ENCODE data around the gene ZCCHC24. TPM values are rescaled to one million over a fixed set of nuclear protein-coding genes. Genes with fewer than 3 reads are reported as not detected.

Gene ZCCHC24
- total RNA-seq, 2 experiments from 2014 or later: 2.4 to 3.1 TPM

GRCh38 chr10:79482741-79483140 is 37.3 kb upstream of the ZCCHC24 start:
- H3K4me1 Mint-ChIP-seq: no peaks in the 10 kb centered on the region
- no peaks in the 10 kb centered on the region for H3K9me3 Mint-ChIP-seq (ENCODE audit: low read depth)
- no peak for ATAC-seq
- peaks cover 15% of the 10 kb centered on the region for H3K27me3 Mint-ChIP-seq
- CTCF ChIA-PET: interaction anchor here (2.5 kb wide), 1 partner anchor 109 kb away, joined by 16 read pairs; no protein-coding TSS in a partner anchor
- no peak overlapping the region for H3K4me3 Mint-ChIP-seq
- no peaks in the 10 kb centered on the region for H3K36me3 Mint-ChIP-seq
- no peak overlapping the region for H3K27ac Mint-ChIP-seq
- no peak for DNase-seq

- CTCF ChIA-PET: interaction anchor here (2.5 kb wide), 1 partner anchor 108 kb away, joined by 16 read pairs; no protein-coding TSS in a partner anchor
- no peak overlapping the region for H3K27ac Mint-ChIP-seq
- H3K9me3 Mint-ChIP-seq (ENCODE audit: low read depth): no peaks in the 10 kb centered on the region
- no peaks in the 10 kb centered on the region for H3K4me1 Mint-ChIP-seq
- no peak overlapping the region for H3K4me3 Mint-ChIP-seq
- DNase-seq (no peak), ATAC-seq (no peak)
- no peaks in the 10 kb centered on the region for H3K36me3 Mint-ChIP-seq
- H3K27me3 Mint-ChIP-seq: peaks cover 19% of the 10 kb centered on the region
Observed at GRCh38 chr10:79482304-79482703, 36.9 kb upstream of the ZCCHC24 start.

- no peak overlapping the region for H3K27ac Mint-ChIP-seq
- ATAC-seq (no peak), DNase-seq (no peak)
- H3K27me3 Mint-ChIP-seq: peaks cover 40% of the 10 kb centered on the region
- H3K4me3 Mint-ChIP-seq: no peak overlapping the region
- CTCF ChIA-PET: interaction anchor here (1.8 kb wide), 1 partner anchor 12 kb away, joined by 10 read pairs; no protein-coding TSS in a partner anchor
- H3K9me3 Mint-ChIP-seq (ENCODE audit: low read depth): no peaks in the 10 kb centered on the region
- H3K36me3 Mint-ChIP-seq: no peaks in the 10 kb centered on the region
- H3K4me1 Mint-ChIP-seq: peaks cover 3% of the 10 kb centered on the region
Observed at GRCh38 chr10:79479283-79479909, 34.0 kb upstream of the ZCCHC24 start.

- peaks cover 53% of the 10 kb centered on the region for H3K27me3 Mint-ChIP-seq
- no peak for ATAC-seq
- no peaks in the 10 kb centered on the region for H3K36me3 Mint-ChIP-seq
- no peak overlapping the region for H3K27ac Mint-ChIP-seq
- DNase-seq: no peak
- no peaks in the 10 kb centered on the region for H3K9me3 Mint-ChIP-seq (ENCODE audit: low read depth)
- peaks cover 3% of the 10 kb centered on the region for H3K4me1 Mint-ChIP-seq
- no peak overlapping the region for H3K4me3 Mint-ChIP-seq
- CTCF ChIA-PET: interaction anchor here (1.2 to 1.8 kb wide), 4 partner anchors 10 to 103 kb away, joined by 3 to 5 read pairs (median 4); no protein-coding TSS in a partner anchor
Observed at GRCh38 chr10:79477456-79477855, 32.0 kb upstream of the ZCCHC24 start.

GRCh38 chr10:79476645-79477044 is 31.2 kb upstream of the ZCCHC24 start:
- DNase-seq (no peak), ATAC-seq (no peak)
- H3K4me3 Mint-ChIP-seq: no peak overlapping the region
- H3K36me3 Mint-ChIP-seq: no peaks in the 10 kb centered on the region
- peaks cover 3% of the 10 kb centered on the region for H3K4me1 Mint-ChIP-seq
- CTCF ChIA-PET: interaction anchor here (1.8 kb wide), 2 partner anchors 9 to 102 kb away, joined by 5 read pairs; no protein-coding TSS in a partner anchor
- H3K9me3 Mint-ChIP-seq (ENCODE audit: low read depth): no peaks in the 10 kb centered on the region
- H3K27me3 Mint-ChIP-seq: peaks cover 56% of the 10 kb centered on the region
- H3K27ac Mint-ChIP-seq: no peak overlapping the region

GRCh38 chr10:79475877-79476276 is 30.5 kb upstream of the ZCCHC24 start:
- DNase-seq (no peak), ATAC-seq (no peak)
- Mint-ChIP-seq H3K4me1 (peaks cover 3% of the 10 kb centered on the region), H3K9me3 (ENCODE audit: low read depth) (no peaks in the 10 kb centered on the region), H3K4me3 (no peak overlapping the region), H3K27me3 (peaks cover 61% of the 10 kb centered on the region), H3K36me3 (no peaks in the 10 kb centered on the region), H3K27ac (no peak overlapping the region)
- CTCF ChIA-PET: interaction anchor here (1.0 to 1.8 kb wide), 3 partner anchors 8 to 102 kb away, joined by 3 to 5 read pairs (median 5); no protein-coding TSS in a partner anchor

- Mint-ChIP-seq H3K4me3 (no peak overlapping the region), H3K27ac (no peak overlapping the region), H3K27me3 (peaks cover 54% of the 10 kb centered on the region), H3K36me3 (no peaks in the 10 kb centered on the region), H3K4me1 (peaks cover 3% of the 10 kb centered on the region), H3K9me3 (ENCODE audit: low read depth) (no peaks in the 10 kb centered on the region)
- ATAC-seq (no peak), DNase-seq (no peak)
- CTCF ChIA-PET: interaction anchor here (1.0 to 1.8 kb wide), 3 partner anchors 13 to 101 kb away, joined by 3 to 5 read pairs (median 5); no protein-coding TSS in a partner anchor
Observed at GRCh38 chr10:79475119-79475653, 29.8 kb upstream of the ZCCHC24 start.

- Mint-ChIP-seq H3K36me3 (no peaks in the 10 kb centered on the region), H3K4me1 (peaks cover 3% of the 10 kb centered on the region), H3K27me3 (peaks cover 50% of the 10 kb centered on the region), H3K9me3 (ENCODE audit: low read depth) (no peaks in the 10 kb centered on the region), H3K4me3 (no peak overlapping the region), H3K27ac (no peak overlapping the region)
- ATAC-seq: no peak
- CTCF ChIA-PET: interaction anchor here (1.4 kb wide), 1 partner anchor 14 kb away, joined by 4 read pairs; no protein-coding TSS in a partner anchor
- no peak for DNase-seq
Observed at GRCh38 chr10:79473496-79474095, 28.2 kb upstream of the ZCCHC24 start.

GRCh38 chr10:79472951-79473350 is 27.5 kb upstream of the ZCCHC24 start:
- Mint-ChIP-seq H3K4me3 (no peak overlapping the region), H3K9me3 (ENCODE audit: low read depth) (no peaks in the 10 kb centered on the region), H3K27me3 (peaks cover 49% of the 10 kb centered on the region), H3K4me1 (peaks cover 3% of the 10 kb centered on the region), H3K27ac (no peak overlapping the region), H3K36me3 (no peaks in the 10 kb centered on the region)
- DNase-seq (no peak), ATAC-seq (no peak)
- CTCF ChIA-PET: interaction anchor here (1.4 kb wide), 1 partner anchor 15 kb away, joined by 4 read pairs; no protein-coding TSS in a partner anchor

GRCh38 chr10:79472449-79472848 is 27.0 kb upstream of the ZCCHC24 start:
- H3K36me3 Mint-ChIP-seq: no peaks in the 10 kb centered on the region
- no peak overlapping the region for H3K4me3 Mint-ChIP-seq
- ATAC-seq (no peak), DNase-seq (no peak)
- no peaks in the 10 kb centered on the region for H3K9me3 Mint-ChIP-seq (ENCODE audit: low read depth)
- H3K27ac Mint-ChIP-seq: no peak overlapping the region
- peaks cover 47% of the 10 kb centered on the region for H3K27me3 Mint-ChIP-seq
- CTCF ChIA-PET: interaction anchor here (1.0 to 1.9 kb wide), 3 partner anchors 15 to 98 kb away, joined by 4 to 6 read pairs (median 5); no protein-coding TSS in a partner anchor
- peaks cover 3% of the 10 kb centered on the region for H3K4me1 Mint-ChIP-seq

GRCh38 chr10:79471776-79472175 is 26.4 kb upstream of the ZCCHC24 start:
- CTCF ChIA-PET: interaction anchor here (1.0 to 1.9 kb wide), 3 partner anchors 16 to 97 kb away, joined by 4 to 6 read pairs (median 5); no protein-coding TSS in a partner anchor
- no peak for ATAC-seq
- Mint-ChIP-seq H3K9me3 (ENCODE audit: low read depth) (no peaks in the 10 kb centered on the region), H3K27me3 (peaks cover 43% of the 10 kb centered on the region), H3K27ac (no peak overlapping the region), H3K36me3 (no peaks in the 10 kb centered on the region), H3K4me3 (no peak overlapping the region), H3K4me1 (peaks cover 3% of the 10 kb centered on the region)
- no peak for DNase-seq

- Mint-ChIP-seq H3K9me3 (ENCODE audit: low read depth) (no peaks in the 10 kb centered on the region), H3K4me1 (peaks cover under 1% of the 10 kb centered on the region), H3K27me3 (peaks cover 26% of the 10 kb centered on the region), H3K36me3 (no peaks in the 10 kb centered on the region), H3K27ac (no peak overlapping the region), H3K4me3 (no peak overlapping the region)
- no peak for ATAC-seq
- DNase-seq: no peak
- CTCF ChIA-PET: interaction anchor here (4.5 kb wide), 1 partner anchor 96 kb away, joined by 33 read pairs; no protein-coding TSS in a partner anchor
Observed at GRCh38 chr10:79470096-79470495, 24.7 kb upstream of the ZCCHC24 start.

GRCh38 chr10:79468841-79469585 is 23.6 kb upstream of the ZCCHC24 start:
- H3K27me3 Mint-ChIP-seq: peaks cover 22% of the 10 kb centered on the region
- H3K4me3 Mint-ChIP-seq: no peak overlapping the region
- no peaks in the 10 kb centered on the region for H3K36me3 Mint-ChIP-seq
- DNase-seq: no peak
- H3K27ac Mint-ChIP-seq: no peak overlapping the region
- no peak for ATAC-seq
- no peaks in the 10 kb centered on the region for H3K4me1 Mint-ChIP-seq
- CTCF ChIA-PET: interaction anchor here (1.3 to 4.5 kb wide), 4 partner anchors 9 to 95 kb away, joined by 3 to 33 read pairs (median 8); no protein-coding TSS in a partner anchor
- H3K9me3 Mint-ChIP-seq (ENCODE audit: low read depth): no peaks in the 10 kb centered on the region

Data from activated CD8-positive, alpha-beta memory T cell treated with anti-CD3 and anti-CD28 coated beads, Interleukin-2, amount 10 ng/mL, durations not matched to agents 7 days and 5 days (primary cell).